PC-9 (cell line): ENCODE data around the gene CDK11A.
"Not testable (repeated sequence)": the region's sequence is repeated elsewhere in the genome, so short reads cannot be mapped to it uniquely, and the experiment has no call there.

ENCODE experiments used
- CTCF ChIP-seq: fragments of 200-600 bp; sonication (generic); conservative IDR thresholded peaks from 2 replicates; pipeline ENCODE4 v1.6.1; 2017; ENCODE audit warnings: mixed run types, antibody characterized with exemption, mild to moderate bottlenecking, moderate library complexity
- EZH2 ChIP-seq: fragments of 200-600 bp; sonication (generic); IDR thresholded peaks from 2 replicates; pipeline ENCODE4 v1.8.0; 2017; ENCODE audit warnings: antibody characterized with exemption, low read depth

- TF ChIP-seq EZH2, CTCF: not testable (repeated sequence)
Observed at GRCh38 chr1:1696431-1697357, 27.5 kb downstream of the CDK11A start.
